Progenitor cell of endocrine pancreas (in vitro differentiated cells): Measurements from ENCODE around the gene PTK6. TPM values are rescaled to one million over a fixed set of nuclear protein-coding genes. Genes with fewer than 3 reads are reported as not detected.

Experiments
- DNase-seq: peaks from one replicate; pipeline ENCODE4 v3.0.0; 2021; ENCODE audit warnings: low spot score; ENCODE audit not compliant: unreplicated experiment
- H3K27ac Mint-ChIP-seq: 2 replicates; pipeline ENCODE4 v1.8.0; 2021; ENCODE audit warnings: mild to moderate bottlenecking, moderate library complexity, mixed read lengths
- H3K27me3 Mint-ChIP-seq: 2 replicates; pipeline ENCODE4 v1.8.0; 2021; ENCODE audit warnings: mixed read lengths
- H3K36me3 Mint-ChIP-seq: 2 replicates; pipeline ENCODE4 v1.8.0; 2022; ENCODE audit warnings: mixed read lengths; ENCODE audit not compliant: insufficient read depth
- H3K4me1 Mint-ChIP-seq: 2 replicates; pipeline ENCODE4 v1.8.0; 2021; ENCODE audit warnings: low read depth, mixed read lengths
- H3K4me3 Mint-ChIP-seq: 2 replicates; pipeline ENCODE4 v1.8.0; 2021; ENCODE audit warnings: low read depth, mild to moderate bottlenecking, moderate library complexity, mixed read lengths
- H3K9me3 Mint-ChIP-seq: 2 replicates; pipeline ENCODE4 v1.8.0; 2021; ENCODE audit warnings: low read depth, mixed read lengths
- total RNA-seq: library from RNA; stranded (reverse); gene quantifications from 2 replicates; pipeline ENCODE4 v1.2.1, GENCODE V29; 2021
- TF ChIP-seq, protein P1 (sequence below): fragments of 200-600 bp; sonication (generic); IDR thresholded peaks from one replicate; pipeline ENCODE4 v1.5.0; 2021; ENCODE audit warnings: antibody characterized with exemption, mild to moderate bottlenecking; ENCODE audit not compliant: unreplicated experiment

Gene PTK6
- total RNA-seq, 1 donor from 2014 or later: 0.29 TPM

DNA sequence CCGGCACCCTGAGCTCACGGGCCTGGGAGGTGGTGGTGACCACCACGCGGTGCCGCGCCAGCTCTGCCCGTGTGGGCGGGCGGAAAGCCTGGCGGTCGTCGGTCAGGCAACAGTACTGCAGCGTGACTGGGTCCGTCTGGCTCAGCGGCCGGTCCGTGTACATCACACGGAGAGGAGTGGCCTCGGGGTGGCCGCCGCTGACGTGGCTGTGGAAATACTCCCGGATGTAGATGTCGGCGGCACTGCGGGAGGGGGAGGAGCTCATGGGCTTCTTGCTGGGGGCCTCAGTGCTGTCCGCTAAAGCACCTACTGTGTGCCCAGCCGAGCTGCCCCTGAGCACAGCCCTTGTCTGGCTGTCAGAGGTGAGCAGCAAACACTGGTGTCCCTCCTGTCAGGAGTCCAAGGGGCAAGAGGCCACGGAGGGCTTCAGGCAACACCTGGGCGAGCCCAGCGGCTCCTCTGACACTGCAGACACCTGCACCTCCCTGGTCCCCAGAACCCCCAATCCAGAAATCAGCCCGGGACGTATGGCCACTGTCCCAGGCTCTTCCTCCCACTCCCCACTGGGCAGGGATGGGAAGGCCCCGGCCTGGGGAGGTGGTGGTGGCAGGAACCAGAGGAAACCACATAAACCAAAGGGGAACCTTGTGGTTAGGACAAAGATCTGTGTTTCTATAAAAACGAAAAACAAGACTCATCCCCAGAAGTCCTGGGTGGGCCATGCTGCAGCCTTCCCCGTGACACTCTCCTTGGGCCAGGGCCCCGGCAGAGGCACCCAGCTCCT, 30.4 kb upstream of the PTK6 start:
- no peaks in the 10 kb centered on the region for H3K4me1 Mint-ChIP-seq
- H3K4me3 Mint-ChIP-seq: no peak overlapping the region
- TF ChIP-seq, protein P1, sequence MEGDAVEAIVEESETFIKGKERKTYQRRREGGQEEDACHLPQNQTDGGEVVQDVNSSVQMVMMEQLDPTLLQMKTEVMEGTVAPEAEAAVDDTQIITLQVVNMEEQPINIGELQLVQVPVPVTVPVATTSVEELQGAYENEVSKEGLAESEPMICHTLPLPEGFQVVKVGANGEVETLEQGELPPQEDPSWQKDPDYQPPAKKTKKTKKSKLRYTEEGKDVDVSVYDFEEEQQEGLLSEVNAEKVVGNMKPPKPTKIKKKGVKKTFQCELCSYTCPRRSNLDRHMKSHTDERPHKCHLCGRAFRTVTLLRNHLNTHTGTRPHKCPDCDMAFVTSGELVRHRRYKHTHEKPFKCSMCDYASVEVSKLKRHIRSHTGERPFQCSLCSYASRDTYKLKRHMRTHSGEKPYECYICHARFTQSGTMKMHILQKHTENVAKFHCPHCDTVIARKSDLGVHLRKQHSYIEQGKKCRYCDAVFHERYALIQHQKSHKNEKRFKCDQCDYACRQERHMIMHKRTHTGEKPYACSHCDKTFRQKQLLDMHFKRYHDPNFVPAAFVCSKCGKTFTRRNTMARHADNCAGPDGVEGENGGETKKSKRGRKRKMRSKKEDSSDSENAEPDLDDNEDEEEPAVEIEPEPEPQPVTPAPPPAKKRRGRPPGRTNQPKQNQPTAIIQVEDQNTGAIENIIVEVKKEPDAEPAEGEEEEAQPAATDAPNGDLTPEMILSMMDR: no peak
- no peaks in the 10 kb centered on the region for H3K27me3 Mint-ChIP-seq
- H3K9me3 Mint-ChIP-seq: no peaks in the 10 kb centered on the region
- DNase-seq: no peak
- no peaks in the 10 kb centered on the region for H3K36me3 Mint-ChIP-seq
- no peak overlapping the region for H3K27ac Mint-ChIP-seq

GRCh38 chr20:63567136-63567385, 29.9 kb upstream of the PTK6 start:
- H3K4me3 Mint-ChIP-seq: no peak overlapping the region
- H3K27me3 Mint-ChIP-seq: no peaks in the 10 kb centered on the region
- H3K27ac Mint-ChIP-seq: no peak overlapping the region
- no peaks in the 10 kb centered on the region for H3K4me1 Mint-ChIP-seq
- no peaks in the 10 kb centered on the region for H3K9me3 Mint-ChIP-seq
- TF ChIP-seq, protein P1: no peak
- DNase-seq: no peak
- no peaks in the 10 kb centered on the region for H3K36me3 Mint-ChIP-seq

DNA sequence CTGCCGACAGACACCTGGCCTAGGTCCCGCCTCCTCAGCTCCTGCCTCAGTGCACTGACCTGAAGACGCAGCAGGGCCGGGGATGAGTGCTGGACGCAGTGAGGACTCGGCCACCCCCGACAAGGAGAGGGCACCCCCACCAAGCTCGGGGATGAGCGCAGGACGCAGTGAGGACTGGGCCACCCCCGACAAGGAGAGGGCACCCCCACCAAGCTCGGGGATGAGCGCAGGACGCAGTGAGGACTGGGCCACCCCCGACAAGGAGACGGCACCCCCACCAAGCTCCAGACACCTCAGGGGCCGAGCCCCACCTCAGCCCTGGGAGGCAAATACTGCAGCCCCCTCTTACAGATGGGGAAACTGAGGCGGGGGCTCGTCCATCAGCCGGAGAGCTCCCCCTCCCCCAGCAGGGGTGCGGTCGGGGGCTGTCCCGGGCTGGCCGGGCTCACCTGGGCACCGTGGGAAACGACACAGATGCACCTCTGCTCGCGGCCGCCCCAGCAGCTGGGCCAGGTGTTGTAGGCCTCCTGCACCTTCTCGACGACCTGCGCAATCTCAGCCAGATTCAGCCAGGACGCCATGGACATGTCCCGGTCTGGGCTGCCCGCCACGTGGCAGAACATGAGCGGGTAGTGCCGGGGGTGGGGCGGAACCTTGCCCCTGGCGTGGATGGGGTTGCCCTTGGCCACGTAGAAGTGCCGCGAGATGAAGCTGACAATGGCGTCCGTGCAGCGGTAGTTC, 29.4 kb upstream of the PTK6 start:
- TF ChIP-seq, protein P1: no peak
- Mint-ChIP-seq H3K27ac (no peak overlapping the region), H3K4me3 (no peak overlapping the region), H3K36me3 (no peaks in the 10 kb centered on the region), H3K4me1 (no peaks in the 10 kb centered on the region), H3K27me3 (no peaks in the 10 kb centered on the region), H3K9me3 (no peaks in the 10 kb centered on the region)
- no peak for DNase-seq

GRCh38 chr20:63565699-63566335, 28.6 kb upstream of the PTK6 start:
- no peaks in the 10 kb centered on the region for H3K36me3 Mint-ChIP-seq
- H3K4me1 Mint-ChIP-seq: no peaks in the 10 kb centered on the region
- TF ChIP-seq, protein P1: no peak
- no peaks in the 10 kb centered on the region for H3K27me3 Mint-ChIP-seq
- H3K27ac Mint-ChIP-seq: no peak overlapping the region
- no peak for DNase-seq
- no peaks in the 10 kb centered on the region for H3K9me3 Mint-ChIP-seq
- H3K4me3 Mint-ChIP-seq: no peak overlapping the region

DNA sequence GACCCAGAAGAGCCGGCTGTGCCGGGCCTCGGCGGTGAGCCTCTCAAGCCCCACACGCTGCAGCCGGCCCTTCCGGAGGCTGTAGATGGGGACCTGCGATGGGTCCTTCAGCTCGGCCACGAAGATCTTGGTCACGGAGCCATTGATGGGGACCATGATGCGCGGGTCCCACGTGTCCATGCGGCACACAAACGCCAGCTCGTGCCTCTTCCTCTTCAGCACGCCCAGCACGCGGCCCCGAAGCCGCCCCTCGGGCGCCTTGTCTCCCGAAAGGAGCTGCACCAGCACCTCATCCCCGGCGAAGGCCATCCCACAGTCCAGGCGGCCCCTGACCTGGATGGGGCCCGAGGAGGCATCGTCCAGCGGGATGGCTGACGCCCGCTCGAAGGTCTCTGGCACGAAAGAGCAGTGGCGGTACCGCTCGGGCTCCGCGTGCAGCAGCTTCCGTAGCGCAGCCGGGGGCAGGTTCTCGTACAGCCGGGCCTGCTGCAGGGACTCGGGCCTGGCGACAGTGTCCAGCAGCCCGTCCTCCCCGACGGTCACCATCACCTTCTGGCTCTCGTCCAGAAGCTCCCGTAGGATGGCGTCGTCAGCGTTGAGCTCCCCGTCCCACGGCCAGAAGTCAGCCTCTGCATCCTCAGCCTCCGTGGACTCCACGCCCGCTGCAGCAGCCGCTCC, 28.0 kb upstream of the PTK6 start:
- Mint-ChIP-seq H3K4me1 (no peaks in the 10 kb centered on the region), H3K27ac (no peak overlapping the region), H3K27me3 (no peaks in the 10 kb centered on the region), H3K4me3 (no peak overlapping the region), H3K9me3 (no peaks in the 10 kb centered on the region), H3K36me3 (peaks cover 3% of the 10 kb centered on the region)
- DNase-seq: no peak
- TF ChIP-seq, protein P1: no peak
